ENCODE measurements around the gene SCAND1.
"Not testable (repeated sequence)": the region's sequence is repeated elsewhere in the genome, so short reads cannot be mapped to it uniquely, and the experiment has no call there.

Gene SCAND1

GRCh38 chr20:35954200-35954906 is at the start of gene SCAND1:
Gene SCAND1, minus strand, starts transcription at chr20:35954502. Its CDS starts 218 bp downstream, at chr20:35954284.
- TF ChIP-seq, protein P1, sequence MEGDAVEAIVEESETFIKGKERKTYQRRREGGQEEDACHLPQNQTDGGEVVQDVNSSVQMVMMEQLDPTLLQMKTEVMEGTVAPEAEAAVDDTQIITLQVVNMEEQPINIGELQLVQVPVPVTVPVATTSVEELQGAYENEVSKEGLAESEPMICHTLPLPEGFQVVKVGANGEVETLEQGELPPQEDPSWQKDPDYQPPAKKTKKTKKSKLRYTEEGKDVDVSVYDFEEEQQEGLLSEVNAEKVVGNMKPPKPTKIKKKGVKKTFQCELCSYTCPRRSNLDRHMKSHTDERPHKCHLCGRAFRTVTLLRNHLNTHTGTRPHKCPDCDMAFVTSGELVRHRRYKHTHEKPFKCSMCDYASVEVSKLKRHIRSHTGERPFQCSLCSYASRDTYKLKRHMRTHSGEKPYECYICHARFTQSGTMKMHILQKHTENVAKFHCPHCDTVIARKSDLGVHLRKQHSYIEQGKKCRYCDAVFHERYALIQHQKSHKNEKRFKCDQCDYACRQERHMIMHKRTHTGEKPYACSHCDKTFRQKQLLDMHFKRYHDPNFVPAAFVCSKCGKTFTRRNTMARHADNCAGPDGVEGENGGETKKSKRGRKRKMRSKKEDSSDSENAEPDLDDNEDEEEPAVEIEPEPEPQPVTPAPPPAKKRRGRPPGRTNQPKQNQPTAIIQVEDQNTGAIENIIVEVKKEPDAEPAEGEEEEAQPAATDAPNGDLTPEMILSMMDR (conservative IDR thresholded peaks at IDR 0.05; ENCODE audit: low read length), result peak; percentile 87
- H3K4me3 ChIP-seq (ENCODE audit: low read length), result peak within 1 kb of the TSS; percentile 92
- peak; percentile 97 for DNase-seq (ENCODE audit: low read depth)

DNA sequence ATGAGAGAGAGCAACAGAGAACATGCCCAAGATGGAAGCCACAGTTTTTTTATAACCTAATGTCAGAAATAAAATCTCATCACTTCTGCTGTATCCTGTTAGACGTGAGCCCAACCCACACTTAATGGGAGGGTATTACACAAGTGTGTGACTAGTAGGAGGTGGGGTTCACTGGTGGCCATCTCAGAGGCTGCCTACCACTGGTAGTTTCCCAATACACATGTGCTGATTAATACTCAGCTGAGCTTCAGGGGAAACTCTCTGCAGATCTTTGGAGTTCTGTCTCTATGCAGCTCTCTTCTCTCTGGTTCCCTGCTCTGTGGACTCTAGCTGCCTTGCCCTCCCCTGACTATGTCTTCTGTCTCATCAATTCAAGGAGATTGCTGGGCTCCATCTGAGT is 49.7 kb upstream of the SCAND1 start:
- TF ChIP-seq, protein P1 (conservative IDR thresholded peaks at IDR 0.05; ENCODE audit: low read length), result no peak
- DNase-seq (ENCODE audit: low read depth), result no peak
- H3K4me3 ChIP-seq (ENCODE audit: low read length), result no peak overlapping the region

DNA sequence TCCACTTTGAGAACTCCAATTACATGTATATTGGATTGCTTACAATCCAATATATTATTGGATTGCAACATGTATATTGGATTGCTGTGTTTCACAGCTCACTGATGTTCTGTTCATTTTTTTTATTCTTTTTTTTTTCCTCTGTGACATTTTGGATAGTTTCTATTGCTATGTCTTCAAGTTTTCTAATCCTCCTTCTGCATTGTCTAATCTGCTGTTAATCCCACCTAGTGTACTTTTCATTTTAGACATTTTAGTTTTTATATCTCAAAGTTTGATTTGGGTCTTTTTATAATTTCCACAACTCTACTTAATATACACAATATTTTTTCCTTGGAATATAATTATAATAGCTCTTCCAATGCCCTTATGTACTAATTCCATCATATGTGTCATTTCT is 48.6 kb upstream of the SCAND1 start:
- no peak overlapping the region for H3K4me3 ChIP-seq (ENCODE audit: low read length)
- TF ChIP-seq, protein P1 (conservative IDR thresholded peaks at IDR 0.05; ENCODE audit: low read length), result no peak

GRCh38 chr20:36001331-36001730 is 47.0 kb upstream of the SCAND1 start:
- H3K4me3 ChIP-seq (ENCODE audit: low read length); DNase-seq (ENCODE audit: low read depth): not testable (repeated sequence)

More for the DNA sequence above, 48.6 kb upstream of the SCAND1 start:
- DNase-seq (ENCODE audit: low read depth), result no peak

DNA sequence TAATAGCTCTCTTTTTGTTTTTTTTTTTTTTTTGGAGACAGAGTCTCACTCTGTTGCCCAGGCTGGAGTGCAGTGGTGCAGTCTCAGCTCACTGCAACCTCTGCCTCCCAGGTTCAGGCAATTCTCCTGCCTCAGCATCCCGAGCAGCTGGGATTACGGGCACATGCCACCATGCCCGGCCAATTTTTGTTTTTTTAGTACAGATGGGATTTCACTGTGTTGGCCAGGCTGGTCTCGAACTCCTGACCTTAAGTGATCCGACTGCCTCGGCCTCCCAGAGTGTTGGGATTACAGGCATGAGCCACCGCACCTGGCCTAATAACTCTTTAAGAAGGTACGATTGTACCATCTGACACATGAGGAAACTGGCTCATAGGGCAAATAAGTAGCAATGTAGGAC is 42.2 kb upstream of the SCAND1 start:
- not testable (repeated sequence) for H3K4me3 ChIP-seq (ENCODE audit: low read length); DNase-seq (ENCODE audit: low read depth)

DNA sequence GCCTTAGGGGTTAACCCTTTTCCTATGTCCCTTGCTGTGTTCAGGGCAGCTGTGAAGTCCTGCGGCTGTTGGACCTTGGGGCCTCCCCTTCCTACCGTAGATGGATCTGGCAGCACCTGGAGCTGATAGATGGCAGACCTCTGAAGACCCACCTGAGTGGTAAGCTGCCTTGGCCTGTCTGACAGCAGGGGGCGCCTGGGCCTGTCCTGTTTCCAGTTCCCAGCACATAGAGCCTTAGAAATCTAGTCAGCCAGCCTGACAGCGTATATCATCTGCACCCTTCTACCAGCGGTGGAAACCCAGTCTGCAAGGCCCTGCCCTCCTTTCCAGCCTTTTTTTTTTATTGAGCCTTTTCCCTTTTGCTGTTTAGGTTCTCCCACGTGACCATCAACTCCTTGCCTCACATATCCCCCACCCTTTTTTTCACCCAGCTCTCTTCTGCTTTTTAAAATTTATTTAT is 40.7 kb upstream of the SCAND1 start:
- peak; percentile 77 for DNase-seq (ENCODE audit: low read depth)

GRCh38 chr20:35992713-35993335 is 38.5 kb upstream of the SCAND1 start:
- TF ChIP-seq, protein P1 (conservative IDR thresholded peaks at IDR 0.05; ENCODE audit: low read length), result peak; percentile 88
- DNase-seq (ENCODE audit: low read depth), result peak; percentile 56
- no peak overlapping the region for H3K4me3 ChIP-seq (ENCODE audit: low read length)

More for the DNA sequence above, 40.7 kb upstream of the SCAND1 start:
- TF ChIP-seq, protein P1 (conservative IDR thresholded peaks at IDR 0.05; ENCODE audit: low read length), result peak; percentile 98
- no peak overlapping the region for H3K4me3 ChIP-seq (ENCODE audit: low read length)

- TF ChIP-seq, protein P1 (conservative IDR thresholded peaks at IDR 0.05; ENCODE audit: low read length), result peak; percentile 70
- peak; percentile 21 for DNase-seq (ENCODE audit: low read depth)
- H3K4me3 ChIP-seq (ENCODE audit: low read length), result no peak overlapping the region
Measured at GRCh38 chr20:35991142-35991771, 37.0 kb upstream of the SCAND1 start.

Data from AG10803 (cell line).